ENCODE data around the gene BTBD6. TPM values are rescaled to one million over a fixed set of nuclear protein-coding genes. Genes with fewer than 3 reads are reported as not detected.

BTBD6 gene
- total and polyA plus RNA-seq, 9 of the 15 experiments (the other 6 are each of a cell fraction or from before 2014, with no cell fraction given) = not detected

DNA sequence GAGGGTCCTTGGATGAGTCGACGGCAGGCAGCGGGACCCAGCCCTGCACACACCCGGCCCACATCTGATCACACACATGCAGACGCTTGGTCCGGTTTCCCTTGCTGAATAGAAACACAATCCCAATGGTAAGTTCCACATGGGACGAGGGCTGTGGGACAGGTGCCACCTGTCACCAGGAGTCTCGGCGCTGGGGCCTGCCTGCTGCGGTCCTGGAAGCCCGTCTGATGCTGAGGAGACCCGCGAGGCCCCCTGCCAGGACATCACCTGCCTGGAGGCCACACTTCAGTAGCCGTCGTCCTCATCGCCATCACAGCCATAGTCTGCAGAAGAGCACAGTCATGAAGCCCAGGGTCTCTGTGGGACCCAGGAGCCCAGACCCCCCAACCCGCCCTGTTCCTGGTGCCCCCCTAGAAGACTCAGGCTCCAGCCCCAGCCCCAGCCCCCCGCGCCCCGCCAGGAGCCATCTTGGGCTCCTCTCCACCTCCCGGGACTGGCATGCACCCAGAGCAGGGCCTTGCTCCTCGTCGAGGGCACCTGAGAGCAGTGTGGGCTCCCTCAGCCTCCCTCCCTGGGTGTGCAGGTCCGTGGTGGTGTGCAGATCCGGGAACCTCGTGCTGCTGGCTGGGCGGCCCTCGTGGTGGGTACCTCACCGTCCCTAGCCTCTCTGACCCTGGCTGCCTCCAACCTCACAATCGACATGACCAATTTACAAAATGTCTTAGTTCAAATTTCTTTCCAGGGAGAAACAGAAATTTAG lies 37.9 kb upstream of the BTBD6 start:
- Histone ChIP-seq H3K4me3 (no peak overlapping the region), H3K36me3 (ENCODE audit: control insufficient read depth, insufficient read depth, low read length) (peaks cover 5% of the 10 kb centered on the region; the same call in 1 of the 3 replicates), H3K79me2 (ENCODE audit: control insufficient read depth, insufficient read depth, low read length) (no peaks in the 10 kb centered on the region), H3K9ac (ENCODE audit: insufficient read depth in 1 of 2, low read depth in 2 of 2, low read length in 2 of 2) (no peak overlapping the region), H3K4me1 (replicated peaks in 1 of 2; ENCODE audit: control insufficient read depth in 2 of 2, insufficient read depth in 2 of 2, low read length in 2 of 2) (peaks cover 0 to 36% of the 10 kb centered on the region in 2 experiments; a peak in 2 of 5 replicates), H3K27ac (ENCODE audit: extremely low read depth, low read depth, low read length) (no peak overlapping the region), H3K27me3 (ENCODE audit: control insufficient read depth in 2 of 2, insufficient read depth in 2 of 2, low read length in 2 of 2) (no peaks in the 10 kb centered on the region), H3K4me2 (ENCODE audit: insufficient read depth, low read length) (no peak overlapping the region), H2AFZ (ENCODE audit: low read depth, low read length) (no peak overlapping the region), H4K20me1 (replicated peaks; ENCODE audit: control insufficient read depth, insufficient read depth, low read length) (no peaks in the 10 kb centered on the region; the same call in 1 of the 2 replicates), H3K9me1 (ENCODE audit: control insufficient read depth, insufficient read depth, low read length) (no peaks in the 10 kb centered on the region), H3K9me3 (replicated peaks; ENCODE audit: control insufficient read depth, insufficient read depth, low read depth, low read length) (no peaks in the 10 kb centered on the region)
- WGBS (ENCODE audit: insufficient coverage, low coverage, missing lambda C conversion rate) = 79% methylated on average over 14 of the region's 30 CpGs
- intact Hi-C loops (cut with micrococcal nuclease) (no loop called here), in situ Hi-C loops (cut with MboI) (loop anchor here (5.0 kb wide), 1 partner anchor 132 kb away; no protein-coding TSS in a partner anchor)
- no TSS peak for BruUV-seq (replicated peaks)
- ChIA-PET CTCF (ENCODE audit: low intra/inter-chr PET ratio) (no interaction called here), POLR2A (no interaction called here)
- ATAC-seq = no peak
- no peak for FAIRE-seq
- TF ChIP-seq TOE1 (IDR thresholded peaks at IDR 0.05; ENCODE audit: borderline replicate concordance) (no peak), TOE1 (CRISPR knock-in tag; IDR thresholded peaks at IDR 0.05; ENCODE audit: borderline replicate concordance, low read depth) (no peak)
- TF ChIP-seq, protein P1, sequence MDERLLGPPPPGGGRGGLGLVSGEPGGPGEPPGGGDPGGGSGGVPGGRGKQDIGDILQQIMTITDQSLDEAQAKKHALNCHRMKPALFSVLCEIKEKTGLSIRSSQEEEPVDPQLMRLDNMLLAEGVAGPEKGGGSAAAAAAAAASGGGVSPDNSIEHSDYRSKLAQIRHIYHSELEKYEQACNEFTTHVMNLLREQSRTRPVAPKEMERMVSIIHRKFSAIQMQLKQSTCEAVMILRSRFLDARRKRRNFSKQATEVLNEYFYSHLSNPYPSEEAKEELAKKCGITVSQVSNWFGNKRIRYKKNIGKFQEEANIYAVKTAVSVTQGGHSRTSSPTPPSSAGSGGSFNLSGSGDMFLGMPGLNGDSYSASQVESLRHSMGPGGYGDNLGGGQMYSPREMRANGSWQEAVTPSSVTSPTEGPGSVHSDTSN (CRISPR knock-in tag; IDR thresholded peaks at IDR 0.05; ENCODE audit: low read depth) = no peak
- TF ChIP-seq, protein P1 (tag; conservative IDR thresholded peaks at IDR 0.05; ENCODE audit: low read depth) = no peak
- no peak for DNase-seq (ENCODE audit: extremely low read depth in 1 of 4, low spot score in 3 of 4)
